Bronchial epithelial cell (primary cell): Measurements from ENCODE around the gene ASGR1. TPM values are rescaled to one million over a fixed set of nuclear protein-coding genes. Genes with fewer than 3 reads are reported as not detected.

Experiments
- DNase-seq: peaks from one replicate; pipeline ENCODE4 v3.0.0-alpha.2; 2010; ENCODE audit warnings: low read depth
- FAIRE-seq: peaks from 2 replicates; lab custom pipeline; 2011; peaks lifted over from hg19 to GRCh38; lab: Jason Lieb, UNC
- H3K27me3 ChIP-seq: 2 replicates; pipeline ENCODE4 v1.5.1; 2011; ENCODE audit warnings: low read length; ENCODE audit not compliant: control insufficient read depth, insufficient read depth
- H3K36me3 ChIP-seq: 2 replicates; pipeline ENCODE4 v1.5.1; 2011; ENCODE audit warnings: low read length; ENCODE audit not compliant: control insufficient read depth, insufficient read depth
- H3K4me3 ChIP-seq: 2 replicates; pipeline ENCODE4 v1.5.1; 2011; ENCODE audit warnings: mild to moderate bottlenecking, low read depth, low read length, control low read depth
- CTCF ChIP-seq: IDR thresholded peaks from 2 replicates; pipeline ENCODE4 v1.5.1; 2011; ENCODE audit warnings: mild to moderate bottlenecking, moderate library complexity, low read length, control low read depth, inconsistent platforms; ENCODE audit not compliant: insufficient read depth, severe bottlenecking
- total RNA-seq: library from RNA; depleted of rRNA; stranded (reverse); fragments of >200 nt; gene quantifications from 2 replicates; pipeline ENCODE4 v1.2.1, GENCODE V29; 2014

Gene ASGR1
- total RNA-seq, 1 donor from 2014 or later = under 0.01 TPM

GRCh38 chr17:7133916-7134315, 45.3 kb downstream of the ASGR1 start:
- no peak overlapping the region for H3K4me3 ChIP-seq
- no peaks in the 10 kb centered on the region for H3K27me3 ChIP-seq
- no peak for DNase-seq
- no peak for TF ChIP-seq CTCF
- no peaks in the 10 kb centered on the region for H3K36me3 ChIP-seq
- FAIRE-seq = no peak

DNA sequence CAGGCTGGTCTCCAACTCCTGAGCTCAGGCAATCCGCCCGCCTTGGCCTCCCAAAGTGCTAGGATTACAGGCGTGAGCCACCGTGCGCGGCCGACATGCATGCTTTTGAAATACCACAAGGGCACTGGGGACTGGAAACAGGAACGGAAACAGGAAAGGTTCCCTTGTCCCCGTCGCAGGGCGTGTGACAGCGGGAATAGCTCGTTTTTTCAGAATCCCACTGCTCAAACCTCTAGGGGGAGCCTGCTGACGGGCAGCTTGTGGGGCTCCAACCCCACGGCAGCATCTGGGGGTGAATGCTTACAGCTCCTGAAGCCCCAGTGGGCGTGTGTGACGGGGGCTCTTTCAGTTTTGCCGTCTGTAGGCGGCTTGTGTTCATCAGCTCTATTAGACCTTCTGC, 45.7 kb downstream of the ASGR1 start:
- no peaks in the 10 kb centered on the region for H3K36me3 ChIP-seq
- DNase-seq (no peak), FAIRE-seq (no peak)
- no peaks in the 10 kb centered on the region for H3K27me3 ChIP-seq
- H3K4me3 ChIP-seq = no peak overlapping the region
- TF ChIP-seq CTCF = peak; percentile 21

DNA sequence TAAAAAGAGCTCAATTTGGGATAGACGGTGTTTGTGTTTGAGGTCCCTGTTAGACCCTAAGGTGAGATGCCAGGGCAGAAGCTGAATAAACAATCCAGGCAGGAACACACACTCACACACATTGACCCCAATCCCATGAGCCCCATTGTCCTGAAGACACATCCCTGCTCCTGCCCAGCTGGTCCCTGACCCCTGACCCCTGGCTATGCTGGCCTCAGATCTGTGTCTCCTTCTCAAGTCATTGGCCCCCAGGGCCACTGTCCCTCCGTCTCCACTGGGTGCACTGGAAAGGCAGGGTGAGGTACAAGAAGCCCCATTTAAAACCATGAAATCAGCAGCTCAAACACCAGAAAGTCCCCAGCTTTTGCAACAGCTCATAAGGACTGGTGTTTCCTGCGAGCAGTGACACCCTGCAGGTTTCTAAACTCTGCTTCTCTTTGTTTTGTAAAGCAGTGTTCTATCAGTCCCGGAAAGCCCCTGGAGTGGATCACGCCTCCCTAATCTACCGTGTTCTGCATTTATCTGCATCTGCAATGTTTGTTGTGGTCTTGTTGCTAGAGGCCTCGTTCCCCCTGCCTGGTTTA, 46.6 kb downstream of the ASGR1 start:
- Histone ChIP-seq H3K36me3 (no peaks in the 10 kb centered on the region), H3K4me3 (no peak overlapping the region), H3K27me3 (no peaks in the 10 kb centered on the region)
- DNase-seq (no peak), FAIRE-seq (no peak)
- no peak for TF ChIP-seq CTCF

- DNase-seq (no peak), FAIRE-seq (no peak)
- Histone ChIP-seq H3K4me3 (no peak overlapping the region), H3K36me3 (no peaks in the 10 kb centered on the region), H3K27me3 (no peaks in the 10 kb centered on the region)
- TF ChIP-seq CTCF = no peak
These were observed 47.8 kb downstream of the ASGR1 start for GRCh38 chr17:7131423-7131791.

- no peak for DNase-seq
- FAIRE-seq = no peak
- TF ChIP-seq CTCF = no peak
- H3K27me3 ChIP-seq = no peaks in the 10 kb centered on the region
- no peaks in the 10 kb centered on the region for H3K36me3 ChIP-seq
- no peak overlapping the region for H3K4me3 ChIP-seq
These were observed 48.3 kb downstream of the ASGR1 start for GRCh38 chr17:7130621-7131422.
